D721Med (cell line): ENCODE measurements around the gene LRIT2.

Experiments used
- DNase-seq: peaks from one replicate; pipeline ENCODE4 v3.0.0; 2011; ENCODE audit warnings: low spot score; ENCODE audit not compliant: insufficient read length
- FAIRE-seq: peaks from 2 replicates; lab custom pipeline; 2011; peaks lifted over from hg19 to GRCh38; lab: Jason Lieb, UNC
- CTCF ChIP-seq: IDR thresholded peaks from 2 replicates; pipeline ENCODE4 v1.5.1; 2012; ENCODE audit warnings: mild to moderate bottlenecking, control low read depth; ENCODE audit not compliant: insufficient read depth; ENCODE audit errors: missing control alignments

Gene LRIT2

GRCh38 chr10:84264611-84265141, 39.3 kb upstream of the LRIT2 start:
- TF ChIP-seq CTCF: peak; percentile 98
- DNase-seq (no peak), FAIRE-seq (peak; percentile 16)

GRCh38 chr10:84263716-84264115, 38.4 kb upstream of the LRIT2 start:
- DNase-seq: no peak

GRCh38 chr10:84262190-84262956, 37.0 kb upstream of the LRIT2 start:
- DNase-seq (no peak), FAIRE-seq (no peak)
- no peak for TF ChIP-seq CTCF

More at GRCh38 chr10:84263716-84264115, 38.4 kb upstream of the LRIT2 start:
- FAIRE-seq: no peak
- TF ChIP-seq CTCF: no peak

- no peak for DNase-seq
- no peak for FAIRE-seq
- no peak for TF ChIP-seq CTCF
These were observed 36.0 kb upstream of the LRIT2 start for GRCh38 chr10:84261236-84261915.

- FAIRE-seq (no peak), DNase-seq (no peak)
- TF ChIP-seq CTCF: no peak
These were observed 32.8 kb upstream of the LRIT2 start for GRCh38 chr10:84258034-84258695.

GRCh38 chr10:84257343-84258020, 32.1 kb upstream of the LRIT2 start:
- no peak for TF ChIP-seq CTCF
- FAIRE-seq (no peak), DNase-seq (no peak)
